Suprapubic skin (tissue), 4 donors: ENCODE measurements around the gene TMEM214. TPM values are rescaled to one million over a fixed set of nuclear protein-coding genes. Genes with fewer than 3 reads are reported as not detected.

Source experiments
- DNase-seq, 2 donors: peaks; one replicate each; pipeline ENCODE4 v3.0.0-alpha.2; 2019; ENCODE audit warnings: low spot score in 2 of 2
- H3K27ac ChIP-seq: fragments of 200-600 bp; sonication (generic); one replicate; pipeline ENCODE4 v1.5.1; 2019
- H3K27me3 ChIP-seq: fragments of 200-600 bp; sonication (generic); one replicate; pipeline ENCODE4 v1.5.1; 2019
- H3K36me3 ChIP-seq: fragments of 200-600 bp; sonication (generic); one replicate; pipeline ENCODE4 v1.5.1; 2019
- H3K4me1 ChIP-seq: fragments of 200-600 bp; sonication (generic); one replicate; pipeline ENCODE4 v1.5.1; 2019
- H3K4me3 ChIP-seq: fragments of 200-600 bp; sonication (generic); one replicate; pipeline ENCODE4 v1.5.1; 2019; ENCODE audit warnings: mild to moderate bottlenecking
- H3K9me3 ChIP-seq: fragments of 200-600 bp; sonication (generic); one replicate; pipeline ENCODE4 v1.5.1; 2019
- EP300 ChIP-seq: sonication (generic); formaldehyde crosslinking; IDR thresholded peaks from one replicate; pipeline ENCODE4 v1.6.1; 2017; ENCODE audit warnings: antibody characterized with exemption
- POLR2A ChIP-seq, 2 donors: fragments of 450-650 bp; IDR thresholded peaks; one replicate each; pipeline ENCODE4 v1.6.1; 2017; ENCODE audit warnings: antibody characterized with exemption in 2 of 2, mild to moderate bottlenecking in 2 of 2, moderate library complexity in 2 of 2
- POLR2AphosphoS5 ChIP-seq, 3 donors: sonication (generic); formaldehyde crosslinking; IDR thresholded peaks; one replicate each; pipeline ENCODE4 v1.6.1; 2017; ENCODE audit warnings: antibody characterized with exemption in 3 of 3
- WGBS: methylation state at CpG from one replicate; pipeline ENCODE4 v1.1.5; 2018; 5-methylcytosine and 5-hydroxymethylcytosine counted together
- total RNA-seq, 4 donors: library from RNA; depleted of rRNA; stranded (reverse); fragments of >200 nt; gene quantifications; one replicate each; pipeline ENCODE4 v1.1.0, GENCODE V29; 2016
- TF ChIP-seq, protein P1 (sequence below), 2 donors: fragments of 200-600 bp in 1 of 2; fragments of 450-650 bp in 1 of 2; sonication (generic) in 1 of 2; IDR thresholded peaks; one replicate each; pipeline ENCODE4 v1.5.1; 2016 to 2019; ENCODE audit warnings: antibody characterized with exemption in 2 of 2, mild to moderate bottlenecking in 1 of 2, moderate library complexity in 1 of 2

TMEM214 gene
- total RNA-seq, 4 donors from 2014 or later: 39.2 to 56.3 (median 44.7) TPM

DNA sequence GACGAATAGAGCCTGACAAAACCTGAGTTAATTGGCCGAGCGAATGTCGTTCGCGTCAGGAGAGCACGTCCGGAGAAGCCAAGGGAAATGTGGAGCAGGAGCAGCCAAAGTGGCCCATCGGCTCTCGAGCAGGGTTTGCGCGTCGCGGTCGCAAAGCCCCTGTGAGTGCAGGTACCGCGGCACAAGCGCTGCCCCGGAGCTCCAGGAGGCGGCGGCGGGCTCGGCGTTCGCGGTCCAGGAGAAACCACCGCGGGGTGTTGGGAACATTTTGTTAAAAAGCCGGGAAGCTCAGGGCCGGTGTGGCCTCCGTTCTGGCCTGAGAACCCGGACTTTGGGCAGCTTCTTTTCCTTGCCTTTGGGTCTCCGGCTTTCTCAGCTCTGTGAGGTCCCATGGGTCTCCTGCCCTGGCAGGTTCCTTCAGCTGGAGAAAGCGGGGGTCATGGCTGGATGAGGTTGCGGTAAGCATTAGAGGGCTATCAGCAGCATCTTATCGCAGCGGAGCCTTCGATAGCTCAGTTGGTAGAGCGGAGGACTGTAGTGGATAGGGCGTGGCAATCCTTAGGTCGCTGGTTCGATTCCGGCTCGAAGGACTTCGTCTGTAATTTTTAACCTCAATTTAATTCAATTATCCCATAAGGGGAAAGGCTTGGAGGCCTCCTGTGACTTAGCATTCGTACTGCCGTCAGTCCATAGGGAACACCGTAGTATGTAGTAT, 17.7 kb downstream of the TMEM214 start:
- TF ChIP-seq, protein P1, sequence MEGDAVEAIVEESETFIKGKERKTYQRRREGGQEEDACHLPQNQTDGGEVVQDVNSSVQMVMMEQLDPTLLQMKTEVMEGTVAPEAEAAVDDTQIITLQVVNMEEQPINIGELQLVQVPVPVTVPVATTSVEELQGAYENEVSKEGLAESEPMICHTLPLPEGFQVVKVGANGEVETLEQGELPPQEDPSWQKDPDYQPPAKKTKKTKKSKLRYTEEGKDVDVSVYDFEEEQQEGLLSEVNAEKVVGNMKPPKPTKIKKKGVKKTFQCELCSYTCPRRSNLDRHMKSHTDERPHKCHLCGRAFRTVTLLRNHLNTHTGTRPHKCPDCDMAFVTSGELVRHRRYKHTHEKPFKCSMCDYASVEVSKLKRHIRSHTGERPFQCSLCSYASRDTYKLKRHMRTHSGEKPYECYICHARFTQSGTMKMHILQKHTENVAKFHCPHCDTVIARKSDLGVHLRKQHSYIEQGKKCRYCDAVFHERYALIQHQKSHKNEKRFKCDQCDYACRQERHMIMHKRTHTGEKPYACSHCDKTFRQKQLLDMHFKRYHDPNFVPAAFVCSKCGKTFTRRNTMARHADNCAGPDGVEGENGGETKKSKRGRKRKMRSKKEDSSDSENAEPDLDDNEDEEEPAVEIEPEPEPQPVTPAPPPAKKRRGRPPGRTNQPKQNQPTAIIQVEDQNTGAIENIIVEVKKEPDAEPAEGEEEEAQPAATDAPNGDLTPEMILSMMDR (IDR thresholded peaks at IDR 0.05): peak; percentile 15 to 57
- no peak for TF ChIP-seq POLR2A (IDR thresholded peaks at IDR 0.05)
- TF ChIP-seq POLR2AphosphoS5 (IDR thresholded peaks at IDR 0.05): peak in 2 of 3 donors; percentile 62 to 91
- TF ChIP-seq EP300: no peak
- Histone ChIP-seq H3K36me3 (peaks cover 19% of the 10 kb centered on the region), H3K4me1 (peaks cover 19% of the 10 kb centered on the region), H3K27me3 (no peaks in the 10 kb centered on the region), H3K9me3 (no peaks in the 10 kb centered on the region), H3K4me3 (peak overlapping the region; percentile 96), H3K27ac (peak overlapping the region; percentile 85)
- WGBS: under 1% methylated on average over 30 of the region's 48 CpGs
- DNase-seq: peak; percentile 93 to 95

- H3K4me1 ChIP-seq: peaks cover 19% of the 10 kb centered on the region
- H3K27me3 ChIP-seq: no peaks in the 10 kb centered on the region
- no peak for TF ChIP-seq EP300
- TF ChIP-seq POLR2AphosphoS5 (IDR thresholded peaks at IDR 0.05): peak in 2 of 3 donors; percentile 75 to 89
- TF ChIP-seq, protein P1 (IDR thresholded peaks at IDR 0.05): no peak
- TF ChIP-seq POLR2A (IDR thresholded peaks at IDR 0.05): peak in 1 of 2 donors; percentile 14
- H3K4me3 ChIP-seq: peak within 1 kb of the TSS; percentile 96
- peak within 1 kb of the TSS; percentile 85 for H3K27ac ChIP-seq
- H3K9me3 ChIP-seq: no peaks in the 10 kb centered on the region
- DNase-seq: peak; percentile 98
- 0% methylated on average over 39 of the region's 67 CpGs for WGBS
- H3K36me3 ChIP-seq: peaks cover 27% of the 10 kb centered on the region
These were observed 18.5 kb downstream of the TMEM214 start, which contains the start of gene AGBL5 for GRCh38 chr2:27050996-27051901. AGBL5 (plus strand) TSS chr2:27051668; CDS start chr2:27052959, 1,291 bp downstream.

- no peaks in the 10 kb centered on the region for H3K9me3 ChIP-seq
- H3K36me3 ChIP-seq: peaks cover 36% of the 10 kb centered on the region
- WGBS: 8% methylated on average over 6 of the region's 24 CpGs
- H3K4me1 ChIP-seq: peaks cover 19% of the 10 kb centered on the region
- peak overlapping the region; percentile 85 for H3K27ac ChIP-seq
- TF ChIP-seq POLR2AphosphoS5 (IDR thresholded peaks at IDR 0.05) (no peak), POLR2A (IDR thresholded peaks at IDR 0.05) (no peak), EP300 (no peak)
- TF ChIP-seq, protein P1 (IDR thresholded peaks at IDR 0.05): no peak
- peak in 1 of 2 donors; percentile 87 for DNase-seq
- no peaks in the 10 kb centered on the region for H3K27me3 ChIP-seq
- H3K4me3 ChIP-seq: peak overlapping the region; percentile 96
These were observed 19.3 kb downstream of the TMEM214 start for GRCh38 chr2:27051902-27052645.

DNA sequence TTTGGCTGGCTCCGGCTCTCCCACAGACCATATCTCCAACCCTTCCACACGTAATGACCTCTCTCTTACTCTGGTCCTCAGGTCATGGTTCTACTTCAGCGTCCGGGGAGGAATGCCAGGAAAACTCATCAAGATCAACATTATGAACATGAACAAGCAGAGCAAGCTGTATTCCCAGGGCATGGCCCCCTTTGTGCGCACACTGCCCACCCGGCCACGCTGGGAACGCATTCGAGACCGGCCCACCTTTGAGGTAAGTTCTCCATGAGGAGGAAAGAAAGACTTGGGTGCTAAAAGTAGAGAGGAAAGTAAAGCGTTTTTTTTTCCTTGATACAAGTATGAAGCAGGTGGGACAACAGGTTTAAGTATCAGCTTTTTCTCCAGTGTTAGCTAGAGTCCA, 20.6 kb downstream of the TMEM214 start:
- no peak for DNase-seq
- no peaks in the 10 kb centered on the region for H3K27me3 ChIP-seq
- no peak overlapping the region for H3K4me3 ChIP-seq
- TF ChIP-seq POLR2AphosphoS5 (IDR thresholded peaks at IDR 0.05) (no peak), EP300 (no peak), POLR2A (IDR thresholded peaks at IDR 0.05) (no peak)
- TF ChIP-seq, protein P1 (IDR thresholded peaks at IDR 0.05): no peak
- 91% methylated on average over 11 of the region's 11 CpGs for WGBS
- H3K27ac ChIP-seq: no peak overlapping the region
- peaks cover 46% of the 10 kb centered on the region for H3K36me3 ChIP-seq
- no peaks in the 10 kb centered on the region for H3K9me3 ChIP-seq
- H3K4me1 ChIP-seq: peaks cover 19% of the 10 kb centered on the region
